Mucosa of descending colon (tissue), 3 donors: ENCODE results near the gene PDE11A. TPM values are rescaled to one million over a fixed set of nuclear protein-coding genes. Genes with fewer than 3 reads are reported as not detected.
"Not testable (repeated sequence)": the region's sequence is repeated elsewhere in the genome, so short reads cannot be mapped to it uniquely, and the experiment has no call there.

Experiments used
- ATAC-seq: fragments of 200-7000 bp; cut with Tn5 transposase; one replicate; pipeline ENCODE4 v1.9.1; 2020; ENCODE audit warnings: mild to moderate bottlenecking, moderate library complexity
- DNase-seq, 3 donors: peaks; one replicate each; pipeline ENCODE4 v3.0.0-alpha.2; 2020
- H3K36me3 ChIP-seq: fragments of 200-600 bp; one replicate; pipeline ENCODE4 v1.8.0; 2021; ENCODE audit warnings: low read depth, mild to moderate bottlenecking
- H3K4me1 ChIP-seq: fragments of 200-600 bp; one replicate; pipeline ENCODE4 v1.8.0; 2021; ENCODE audit warnings: low read depth, mild to moderate bottlenecking
- H3K4me3 ChIP-seq: fragments of 200-600 bp; one replicate; pipeline ENCODE4 v1.8.0; 2021; ENCODE audit warnings: mild to moderate bottlenecking
- H3K9me3 ChIP-seq: fragments of 200-600 bp; one replicate; pipeline ENCODE4 v1.8.0; 2021; ENCODE audit warnings: mild to moderate bottlenecking
- intact Hi-C, 2 donors: fragments of 100-400 bp; cut with DNase I in 1 of 2; cut with micrococcal nuclease in 1 of 2; formaldehyde crosslinking; loops; one replicate each; pipeline versions ENCODE4 v1.11.0 to v1.11.1; 2022; cut with DNase I, micrococcal nuclease
- total RNA-seq, 3 donors: library from RNA; stranded (reverse); fragmentation: NEBNext Ultra II Directional in 2 of 3; extraction: Animal tissue kit (Norgen Biotek cat#: 25700) in 2 of 3; gene quantifications; one replicate each; pipeline versions ENCODE4 v1.2.1 to v1.2.4, GENCODE V29; 2021 to 2023
- TF ChIP-seq, protein P1 (sequence below): fragments of 200-600 bp; IDR thresholded peaks from one replicate; pipeline ENCODE4 v1.8.0; 2022; ENCODE audit warnings: antibody characterized with exemption, mild to moderate bottlenecking
- donor health status: DM: no; HTN: no; CAD: no; lungs with moderate emphysema.
- donor health status: DM: no; HTN: no; CAD: no.
- donor health status: DM: no; HTN: yes; CAD: no.

Gene PDE11A
- total RNA-seq, 3 donors from 2014 or later: 1.0 to 3.2 (median 2.7) TPM

DNA sequence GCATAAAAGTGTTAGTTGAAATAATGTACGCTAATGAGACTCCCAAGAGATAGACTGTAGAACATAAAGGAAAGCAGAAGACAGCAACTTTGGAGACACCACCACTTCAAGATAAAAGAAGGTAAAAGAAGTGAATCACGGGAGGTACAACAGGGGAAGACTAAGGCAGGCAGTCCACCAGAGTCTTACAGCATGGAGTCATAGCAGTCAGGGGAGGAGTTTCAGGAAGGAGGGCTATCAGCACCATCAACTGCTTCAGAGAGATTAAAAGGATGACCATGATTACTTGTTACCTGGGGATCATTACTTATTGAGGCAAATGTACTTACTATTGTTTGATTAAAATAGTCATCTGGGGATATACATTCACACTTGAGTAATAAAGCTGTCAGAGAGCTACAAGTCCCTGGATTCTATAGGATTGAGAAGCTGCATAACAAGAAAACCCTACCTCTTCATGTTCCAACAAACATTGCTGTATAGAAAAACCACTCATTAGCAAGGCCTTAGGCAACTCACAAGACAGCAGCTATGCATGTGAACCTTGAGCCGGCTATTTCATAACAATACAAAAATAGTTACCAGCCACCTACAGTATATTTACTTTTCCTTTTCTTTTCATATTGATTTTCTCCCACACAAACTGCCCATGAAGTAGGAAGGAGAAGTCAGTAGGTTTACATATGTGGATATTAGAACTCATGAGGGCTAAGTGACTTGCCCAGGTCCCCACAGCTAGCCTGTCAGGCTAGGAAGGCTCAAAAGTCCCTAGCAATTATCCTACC is 101.7 kb downstream of the PDE11A start:
- Histone ChIP-seq H3K9me3 (no peaks in the 10 kb centered on the region), H3K4me1 (no peaks in the 10 kb centered on the region), H3K36me3 (no peaks in the 10 kb centered on the region), H3K4me3 (no peak overlapping the region)
- TF ChIP-seq, protein P1, sequence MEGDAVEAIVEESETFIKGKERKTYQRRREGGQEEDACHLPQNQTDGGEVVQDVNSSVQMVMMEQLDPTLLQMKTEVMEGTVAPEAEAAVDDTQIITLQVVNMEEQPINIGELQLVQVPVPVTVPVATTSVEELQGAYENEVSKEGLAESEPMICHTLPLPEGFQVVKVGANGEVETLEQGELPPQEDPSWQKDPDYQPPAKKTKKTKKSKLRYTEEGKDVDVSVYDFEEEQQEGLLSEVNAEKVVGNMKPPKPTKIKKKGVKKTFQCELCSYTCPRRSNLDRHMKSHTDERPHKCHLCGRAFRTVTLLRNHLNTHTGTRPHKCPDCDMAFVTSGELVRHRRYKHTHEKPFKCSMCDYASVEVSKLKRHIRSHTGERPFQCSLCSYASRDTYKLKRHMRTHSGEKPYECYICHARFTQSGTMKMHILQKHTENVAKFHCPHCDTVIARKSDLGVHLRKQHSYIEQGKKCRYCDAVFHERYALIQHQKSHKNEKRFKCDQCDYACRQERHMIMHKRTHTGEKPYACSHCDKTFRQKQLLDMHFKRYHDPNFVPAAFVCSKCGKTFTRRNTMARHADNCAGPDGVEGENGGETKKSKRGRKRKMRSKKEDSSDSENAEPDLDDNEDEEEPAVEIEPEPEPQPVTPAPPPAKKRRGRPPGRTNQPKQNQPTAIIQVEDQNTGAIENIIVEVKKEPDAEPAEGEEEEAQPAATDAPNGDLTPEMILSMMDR: no peak
- ATAC-seq: no peak
- intact Hi-C loops: no loop called here
- no peak for DNase-seq

DNA sequence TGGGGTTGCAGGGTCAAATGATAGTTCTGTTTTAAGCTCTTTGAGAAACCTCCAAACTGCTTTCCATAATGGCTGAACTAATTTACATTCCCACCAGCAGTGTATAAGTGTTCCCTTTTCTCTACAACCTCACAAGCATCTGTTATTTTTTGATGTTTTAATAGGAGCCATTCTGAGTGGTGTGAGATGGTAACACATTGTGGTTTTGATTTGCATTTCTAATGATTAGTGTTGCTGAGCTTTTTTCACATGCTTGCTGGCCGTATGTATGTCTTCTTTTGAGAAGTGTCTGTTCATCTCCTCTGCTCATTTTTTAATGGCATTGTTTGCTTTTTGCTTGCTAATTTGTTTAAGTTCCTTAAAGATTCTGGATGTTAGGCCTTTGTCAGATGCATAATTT is 107.7 kb downstream of the PDE11A start:
- TF ChIP-seq, protein P1: no peak
- intact Hi-C loops: no loop called here
- ATAC-seq (no peak), DNase-seq (no peak)
- H3K4me1 ChIP-seq: no peaks in the 10 kb centered on the region
- no peaks in the 10 kb centered on the region for H3K9me3 ChIP-seq
- H3K36me3 ChIP-seq: no peaks in the 10 kb centered on the region
- H3K4me3 ChIP-seq: no peak overlapping the region

DNA sequence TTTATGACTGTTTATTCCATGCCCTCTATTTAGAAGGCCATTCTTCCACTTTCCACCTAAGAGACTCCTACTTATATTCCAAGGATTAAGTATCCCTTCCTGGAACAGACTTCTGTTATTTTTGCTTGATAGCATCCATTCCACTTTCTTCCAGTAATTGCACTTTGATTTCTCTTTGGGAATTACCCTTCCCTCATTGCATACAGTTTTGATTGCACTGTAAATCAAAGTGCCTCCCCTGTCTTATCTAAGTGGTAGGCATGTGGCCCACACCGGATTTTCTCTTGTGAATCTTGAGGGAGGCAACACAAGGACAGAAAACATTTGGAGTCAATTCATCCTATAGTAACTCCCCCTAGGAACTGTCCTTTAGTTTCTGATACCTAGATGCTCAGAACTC is 120.4 kb downstream of the PDE11A start:
- intact Hi-C loops: no loop called here
- H3K4me1 ChIP-seq: no peaks in the 10 kb centered on the region
- TF ChIP-seq, protein P1: no peak
- no peaks in the 10 kb centered on the region for H3K9me3 ChIP-seq
- ATAC-seq (no peak), DNase-seq (no peak)
- no peaks in the 10 kb centered on the region for H3K36me3 ChIP-seq
- no peak overlapping the region for H3K4me3 ChIP-seq

DNA sequence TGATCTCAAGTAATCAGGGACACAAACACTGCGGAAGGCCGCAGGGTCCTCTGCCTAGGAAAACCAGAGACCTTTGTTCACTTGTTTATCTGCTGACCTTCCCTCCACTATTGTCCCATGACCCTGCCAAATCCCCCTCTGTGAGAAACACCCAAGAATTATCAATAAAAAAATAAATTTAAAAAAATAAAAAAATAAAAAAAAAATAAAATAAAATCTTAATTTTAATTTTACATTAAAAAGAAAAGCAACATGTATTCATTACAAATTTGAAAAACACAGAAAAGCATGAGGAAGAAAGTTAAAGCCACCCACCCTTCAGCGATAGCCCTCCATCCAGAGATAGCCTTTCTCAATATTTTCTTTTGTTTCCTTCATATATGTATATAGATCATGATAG is 125.0 kb downstream of the PDE11A start:
- H3K36me3 ChIP-seq, H3K4me1 ChIP-seq, H3K9me3 ChIP-seq, ATAC-seq, H3K4me3 ChIP-seq, DNase-seq, intact Hi-C loops: not testable (repeated sequence)

DNA sequence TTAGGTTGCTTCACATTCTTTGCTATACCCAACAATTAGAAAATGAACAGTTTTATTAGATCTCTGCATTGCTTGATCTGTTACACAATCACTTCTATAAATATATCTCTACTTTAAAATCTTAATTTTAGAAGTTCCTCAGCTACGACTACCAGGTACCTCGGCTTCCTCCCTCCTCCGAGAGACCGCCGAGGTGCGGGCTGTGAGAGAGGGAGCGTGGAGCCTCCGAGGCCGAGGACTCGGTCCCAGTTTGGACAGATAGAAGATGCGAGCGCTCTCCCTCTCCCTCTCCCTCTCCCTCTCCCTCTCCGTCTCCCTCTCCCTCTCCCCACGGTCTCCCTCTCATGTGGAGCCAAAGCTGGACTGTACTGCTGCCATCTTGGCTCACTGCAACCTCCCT is 128.0 kb downstream of the PDE11A start:
- H3K4me3 ChIP-seq, ATAC-seq, H3K4me1 ChIP-seq, DNase-seq, intact Hi-C loops, H3K36me3 ChIP-seq, H3K9me3 ChIP-seq: not testable (repeated sequence)

DNA sequence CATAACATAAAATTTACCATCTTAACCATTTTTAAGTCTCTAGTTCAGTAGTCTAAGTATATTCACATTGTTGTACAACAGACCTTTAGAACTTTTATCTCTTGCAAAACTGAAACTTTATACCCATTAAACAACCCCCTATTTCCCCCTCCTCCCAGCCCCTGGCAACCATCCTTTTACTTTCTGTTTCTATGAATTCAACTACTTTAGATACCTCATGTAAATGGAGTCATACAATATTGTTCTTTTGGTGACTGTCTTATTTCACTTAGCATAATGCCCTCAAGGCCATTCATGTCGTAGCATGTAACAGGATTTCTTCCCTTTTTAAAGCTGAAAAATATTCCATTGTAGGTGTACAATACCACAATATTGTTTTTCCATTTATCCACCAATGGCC is 129.8 kb downstream of the PDE11A start:
- Histone ChIP-seq H3K4me3 (no peak overlapping the region), H3K4me1 (no peaks in the 10 kb centered on the region), H3K36me3 (no peaks in the 10 kb centered on the region), H3K9me3 (no peaks in the 10 kb centered on the region)
- ATAC-seq: no peak
- DNase-seq: no peak
- intact Hi-C loops: no loop called here
- TF ChIP-seq, protein P1: no peak

DNA sequence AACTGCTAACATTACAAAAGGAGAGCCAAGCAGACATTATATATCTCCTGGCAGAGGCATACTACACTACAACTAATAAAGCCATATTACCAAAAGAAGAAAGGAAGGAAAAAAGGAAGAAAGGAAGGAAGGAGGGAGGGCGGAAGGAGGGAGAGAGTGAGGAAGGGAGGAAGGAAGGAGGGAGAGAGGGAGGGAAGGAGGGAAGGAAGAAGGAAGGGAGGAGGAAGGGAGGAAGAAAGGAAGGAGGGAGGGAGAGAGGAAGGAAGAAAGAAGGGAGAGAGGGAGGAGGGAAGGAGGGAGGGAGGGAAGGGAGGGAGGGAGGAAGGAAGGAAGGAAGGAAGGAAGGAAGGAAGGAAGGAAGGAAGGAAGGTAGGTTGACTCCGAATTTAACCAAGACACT is 133.4 kb downstream of the PDE11A start:
- Histone ChIP-seq H3K36me3 (no peaks in the 10 kb centered on the region), H3K4me3 (no peak overlapping the region), H3K4me1 (no peaks in the 10 kb centered on the region), H3K9me3 (no peaks in the 10 kb centered on the region)
- no peak for ATAC-seq
- intact Hi-C loops: no loop called here
- DNase-seq: no peak
- TF ChIP-seq, protein P1: no peak
